ENCODE data around the gene TMPRSS11A. TPM values are rescaled to one million over a fixed set of nuclear protein-coding genes. Genes with fewer than 3 reads are reported as not detected.

TMPRSS11A gene
- total and polyA plus RNA-seq, 2 of the 8 experiments (the other 6 are each of a cell fraction or from before 2014, with no cell fraction given): not detected

- H2BK12ac ChIP-seq (ENCODE audit: low read depth, low read length): no peak overlapping the region
- CTCF ChIA-PET (ENCODE audit: partially characterized antibody): interaction anchor here (1.3 to 1.8 kb wide), 2 partner anchors 16 to 273 kb away, joined by 3 to 8 read pairs; no protein-coding TSS in a partner anchor
- H2AK5ac ChIP-seq (ENCODE audit: low read depth, low read length): no peak overlapping the region
- H3K23ac ChIP-seq (ENCODE audit: insufficient read length): no peak overlapping the region
- H4K5ac ChIP-seq (ENCODE audit: insufficient read length, low read depth, low read length): no peak overlapping the region
- H3K36me3 ChIP-seq (ENCODE audit: control insufficient read depth in 2 of 4, insufficient read depth in 4 of 4, low read length in 3 of 4): no peaks in the 10 kb centered on the region
- H3K14ac ChIP-seq (ENCODE audit: insufficient read length): no peak overlapping the region
- no peak overlapping the region for H3K27ac ChIP-seq (ENCODE audit: low read depth, low read length)
- no peak overlapping the region for H3K4ac ChIP-seq (replicated peaks; ENCODE audit: insufficient read length, low read depth, low read length)
- no peak overlapping the region for H2BK5ac ChIP-seq (ENCODE audit: low read depth, low read length)
- TF ChIP-seq RXRA (IDR thresholded peaks at IDR 0.05; ENCODE audit: insufficient read depth, low read depth, low read length) (no peak), SIN3A (conservative IDR thresholded peaks at IDR 0.05 in 1 of 2, IDR thresholded peaks at IDR 0.05 in 1 of 2; ENCODE audit: low read depth in 1 of 2, low read length in 2 of 2) (no peak), TEAD4 (IDR thresholded peaks at IDR 0.05; ENCODE audit: low read depth, low read length) (no peak), NRF1 (IDR thresholded peaks at IDR 0.05; ENCODE audit: low read depth, low read length) (no peak), FOSL1 (IDR thresholded peaks at IDR 0.05; ENCODE audit: insufficient read depth, low read depth, low read length) (no peak), EP300 (IDR thresholded peaks at IDR 0.05; ENCODE audit: borderline replicate concordance in 1 of 2, low read depth in 2 of 2, low read length in 2 of 2) (no peak)
- no peaks in the 10 kb centered on the region for H3K79me1 ChIP-seq (ENCODE audit: low read depth, low read length)
- no peaks in the 10 kb centered on the region for H3K9me3 ChIP-seq (ENCODE audit: insufficient read depth in 2 of 2, low read depth in 1 of 2, low read length in 1 of 2)
- H3K4me3 ChIP-seq (ENCODE audit: extremely low read depth in 1 of 4, insufficient read depth in 2 of 4, low read depth in 3 of 4, low read length in 4 of 4): no peak overlapping the region
- 31% methylated on average over 2 of the region's 2 CpGs; no CpG with 5 or more reads in 1 of the 2 experiments for WGBS, 2 experiments (ENCODE audit: extremely low coverage in 1 of 2, insufficient coverage in 1 of 2, insufficient read length in 1 of 2, insufficient replicate concordance in 2 of 2, low coverage in 1 of 2, low lambda C conversion rate in 2 of 2, missing lambda C conversion rate in 1 of 2)
- H2BK120ac ChIP-seq (replicated peaks; ENCODE audit: low read depth, low read length): no peak overlapping the region
- no peaks in the 10 kb centered on the region for H3K27me3 ChIP-seq (replicated peaks in 1 of 4; ENCODE audit: control insufficient read depth in 3 of 4, extremely low read depth in 1 of 4, insufficient read depth in 3 of 4, low read length in 3 of 4)
- no peak overlapping the region for H4K91ac ChIP-seq (replicated peaks; ENCODE audit: insufficient read length, low read length)
- H3K56ac ChIP-seq (replicated peaks; ENCODE audit: insufficient read length, low read depth, low read length): no peak overlapping the region
- no peaks in the 10 kb centered on the region for H4K20me1 ChIP-seq (replicated peaks in 1 of 2; ENCODE audit: control insufficient read depth in 1 of 2, insufficient read depth in 2 of 2, low read length in 2 of 2)
- H3K23me2 ChIP-seq (ENCODE audit: low read depth, low read length): no peaks in the 10 kb centered on the region
- no peaks in the 10 kb centered on the region for H3K79me2 ChIP-seq (ENCODE audit: control insufficient read depth in 1 of 2, insufficient read depth in 2 of 2, low read length in 2 of 2)
- H3K4me2 ChIP-seq (ENCODE audit: insufficient read depth in 1 of 2, low read depth in 2 of 2, low read length in 2 of 2): no peak overlapping the region
- POLR2A ChIA-PET (ENCODE audit: partially characterized antibody): no interaction called here
- H3K9ac ChIP-seq (replicated peaks in 1 of 4; ENCODE audit: extremely low read depth in 1 of 4, low read depth in 3 of 4, low read length in 3 of 4): no peak overlapping the region
- no peak overlapping the region for H2BK20ac ChIP-seq (ENCODE audit: low read length)
- no peak overlapping the region for H4K8ac ChIP-seq (ENCODE audit: extremely low read depth, insufficient read depth, low read length)
- no peak for DNase-seq (ENCODE audit: low read depth in 1 of 2, low spot score in 2 of 2)
- H3K18ac ChIP-seq (ENCODE audit: extremely low read depth, low read length): no peak overlapping the region
- FAIRE-seq: no peak
- H3K4me1 ChIP-seq (replicated peaks in 1 of 4; ENCODE audit: control insufficient read depth in 3 of 4, insufficient read depth in 4 of 4, low read length in 3 of 4): peaks cover 0 to 8% (median 0%) of the 10 kb centered on the region in 4 experiments; a peak in 2 of 7 replicates
- no peak overlapping the region for H2AFZ ChIP-seq (ENCODE audit: low read length)
- H2BK15ac ChIP-seq (ENCODE audit: low read length): no peak overlapping the region
Measured at GRCh38 chr4:67934628-67935027, 28.7 kb downstream of the TMPRSS11A start.

Data from H1 (cell line).